CD8-positive, alpha-beta memory T cell (primary cell): ENCODE results near the gene COQ9. TPM values are rescaled to one million over a fixed set of nuclear protein-coding genes. Genes with fewer than 3 reads are reported as not detected.

Experiments used
- CTCF ChIA-PET: fragments of 350-600 bp; sonication (Branson Sonifier 250); formaldehyde crosslinking; loops from one replicate; lab custom pipeline; 2021; ENCODE audit warnings: antibody characterized with exemption; lab: Charles Lee
- POLR2A ChIA-PET: fragments of 350-600 bp; sonication (Branson Sonifier 250); formaldehyde crosslinking; loops from one replicate; lab custom pipeline; 2021; ENCODE audit warnings: antibody characterized with exemption; lab: Charles Lee
- DNase-seq, 5 donors: peaks; one replicate each; pipeline versions ENCODE4 v3.0.0 to v3.0.0-alpha.2; 2020 to 2022; ENCODE audit warnings: mixed read lengths in 1 of 5
- H3K27ac ChIP-seq: one replicate; pipeline ENCODE4 v1.7.0; 2013; ENCODE audit warnings: low read depth, mild to moderate bottlenecking, low read length, moderate library complexity
- H3K27me3 ChIP-seq: 2 replicates; pipeline ENCODE4 v1.7.0; 2013; ENCODE audit warnings: low read length, mild to moderate bottlenecking; ENCODE audit not compliant: insufficient read depth, poor library complexity, severe bottlenecking
- H3K36me3 ChIP-seq: 2 replicates; pipeline ENCODE4 v1.7.0; 2013; ENCODE audit warnings: mild to moderate bottlenecking, low read length, moderate library complexity; ENCODE audit not compliant: insufficient read depth
- H3K4me1 ChIP-seq: 2 replicates; pipeline ENCODE4 v1.7.0; 2013; ENCODE audit warnings: mild to moderate bottlenecking, low read length, moderate library complexity; ENCODE audit not compliant: insufficient read depth
- H3K4me3 ChIP-seq: 2 replicates; pipeline ENCODE4 v1.7.0; 2013; ENCODE audit warnings: mild to moderate bottlenecking, low read length
- H3K9me3 ChIP-seq: 2 replicates; pipeline ENCODE4 v1.7.0; 2013; ENCODE audit warnings: mild to moderate bottlenecking, low read length
- H3K27ac Mint-ChIP-seq, 8 donors: one replicate each; pipeline ENCODE4 v1.8.0; 2020 to 2021; ENCODE audit warnings: mixed read lengths in 8 of 8, mild to moderate bottlenecking in 6 of 8, inconsistent platforms in 3 of 8, moderate library complexity in 3 of 8
- H3K27me3 Mint-ChIP-seq, 2 donors: one replicate each; pipeline ENCODE4 v1.8.0; 2020 to 2021; ENCODE audit warnings: mixed read lengths in 2 of 2, mild to moderate bottlenecking in 1 of 2, moderate library complexity in 1 of 2
- H3K36me3 Mint-ChIP-seq, 3 donors: one replicate each; pipeline ENCODE4 v1.8.0; 2020 to 2021; ENCODE audit warnings: mixed read lengths in 3 of 3, inconsistent platforms in 1 of 3, mild to moderate bottlenecking in 1 of 3
- H3K4me1 Mint-ChIP-seq, 3 donors: one replicate each; pipeline ENCODE4 v1.8.0; 2020 to 2021; ENCODE audit warnings: mixed read lengths in 3 of 3, inconsistent platforms in 1 of 3, mild to moderate bottlenecking in 1 of 3
- H3K4me3 Mint-ChIP-seq, 7 donors: one replicate each; pipeline ENCODE4 v1.8.0; 2020 to 2021; ENCODE audit warnings: mixed read lengths in 7 of 7, mild to moderate bottlenecking in 6 of 7, moderate library complexity in 4 of 7, inconsistent platforms in 2 of 7
- H3K9me3 Mint-ChIP-seq, 5 donors: one replicate each; pipeline ENCODE4 v1.8.0; 2020 to 2022; ENCODE audit warnings: mixed read lengths in 5 of 5, mild to moderate bottlenecking in 3 of 5, moderate library complexity in 2 of 5, inconsistent platforms in 1 of 5
- polyA plus RNA-seq: library from polyadenylated mRNA; unstranded; fragments of 300-500 nt; fragmentation: Illumina TruSeq; gene quantifications from one replicate; pipeline ENCODE4 v1.2.3, GENCODE V29; 2021
- total RNA-seq, 2 experiments: library from RNA; stranded (reverse); gene quantifications; one replicate each; pipeline ENCODE4 v1.2.3, GENCODE V29; 2021

The COQ9 gene
- total and polyA plus RNA-seq, 3 experiments from 2014 or later: 28.4 to 51.9 (median 50.5) TPM

DNA sequence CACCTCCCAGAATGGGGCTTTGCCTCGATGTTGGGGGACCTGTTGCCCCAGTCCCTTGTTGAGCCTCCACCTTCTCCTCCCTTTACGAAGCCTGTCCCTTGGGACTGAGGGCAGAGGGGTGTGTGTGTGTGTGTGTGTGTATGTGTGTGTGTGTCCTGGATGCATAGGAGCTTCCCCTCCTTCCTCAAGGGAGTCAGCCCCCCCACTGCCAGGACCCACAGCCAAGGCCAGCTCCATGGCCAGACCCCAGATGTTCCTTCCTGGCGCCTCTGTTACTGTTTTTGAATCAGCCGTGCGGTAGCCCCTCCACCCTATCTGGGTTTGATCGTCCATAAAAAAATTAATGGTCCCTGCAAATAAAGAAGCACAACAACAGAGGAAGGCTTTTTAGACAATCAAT is 56.7 kb downstream of the COQ9 start:
- H3K9me3 Mint-ChIP-seq: no peaks in the 10 kb centered on the region
- no peak overlapping the region for H3K4me3 Mint-ChIP-seq
- H3K27ac ChIP-seq: no peak overlapping the region
- ChIA-PET CTCF (interaction anchor here (1.6 kb wide), 1 partner anchor 16 kb away, joined by 3 read pairs; no protein-coding TSS in a partner anchor), POLR2A (interaction anchor here (0.7 kb wide), 1 partner anchor 56 kb away, joined by 6 read pairs; no protein-coding TSS in a partner anchor)
- H3K4me3 ChIP-seq: no peak overlapping the region
- H3K4me1 ChIP-seq: peaks cover 8% of the 10 kb centered on the region
- no peaks in the 10 kb centered on the region for H3K9me3 ChIP-seq
- no peaks in the 10 kb centered on the region for H3K36me3 ChIP-seq
- no peaks in the 10 kb centered on the region for H3K36me3 Mint-ChIP-seq
- H3K27me3 ChIP-seq: no peaks in the 10 kb centered on the region
- H3K27ac Mint-ChIP-seq: no peak overlapping the region
- no peak for DNase-seq
- peaks cover 5 to 10% (median 6%) of the 10 kb centered on the region in 3 donors for H3K4me1 Mint-ChIP-seq
- H3K27me3 Mint-ChIP-seq: peaks cover 0 to 7% of the 10 kb centered on the region in 2 donors

DNA sequence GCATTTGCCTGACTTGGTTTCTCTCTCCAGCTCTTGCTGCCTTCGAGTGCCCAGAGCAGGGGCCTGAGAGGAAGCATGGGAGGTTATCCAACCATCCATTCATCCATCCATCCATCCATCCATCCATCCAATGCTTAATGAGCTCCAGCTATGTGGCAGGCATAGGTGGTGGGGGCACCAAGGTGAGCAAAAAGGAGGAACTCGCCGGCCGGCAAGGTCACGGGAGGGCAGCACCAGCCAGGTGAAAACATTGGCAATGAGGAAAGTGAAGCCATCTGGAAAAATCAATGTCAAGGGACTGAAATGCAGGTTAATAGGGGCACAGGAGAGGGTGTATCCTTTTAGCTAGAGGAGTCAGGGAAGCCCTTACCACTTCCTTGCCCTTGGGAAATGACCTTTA is 57.2 kb downstream of the COQ9 start:
- H3K36me3 Mint-ChIP-seq: no peaks in the 10 kb centered on the region
- Histone ChIP-seq H3K36me3 (no peaks in the 10 kb centered on the region), H3K4me1 (peaks cover 8% of the 10 kb centered on the region), H3K4me3 (no peak overlapping the region), H3K27me3 (no peaks in the 10 kb centered on the region), H3K27ac (no peak overlapping the region), H3K9me3 (no peaks in the 10 kb centered on the region)
- no peak for DNase-seq
- H3K4me1 Mint-ChIP-seq: peaks cover 5 to 10% (median 6%) of the 10 kb centered on the region in 3 donors
- CTCF ChIA-PET: interaction anchor here (1.6 kb wide), 1 partner anchor 15 kb away, joined by 3 read pairs; no protein-coding TSS in a partner anchor
- POLR2A ChIA-PET: interaction anchor here (0.7 kb wide), 1 partner anchor 56 kb away, joined by 6 read pairs; no protein-coding TSS in a partner anchor
- H3K9me3 Mint-ChIP-seq: no peaks in the 10 kb centered on the region
- H3K27ac Mint-ChIP-seq: no peak overlapping the region
- H3K4me3 Mint-ChIP-seq: no peak overlapping the region
- H3K27me3 Mint-ChIP-seq: peaks cover 0 to 11% of the 10 kb centered on the region in 2 donors

DNA sequence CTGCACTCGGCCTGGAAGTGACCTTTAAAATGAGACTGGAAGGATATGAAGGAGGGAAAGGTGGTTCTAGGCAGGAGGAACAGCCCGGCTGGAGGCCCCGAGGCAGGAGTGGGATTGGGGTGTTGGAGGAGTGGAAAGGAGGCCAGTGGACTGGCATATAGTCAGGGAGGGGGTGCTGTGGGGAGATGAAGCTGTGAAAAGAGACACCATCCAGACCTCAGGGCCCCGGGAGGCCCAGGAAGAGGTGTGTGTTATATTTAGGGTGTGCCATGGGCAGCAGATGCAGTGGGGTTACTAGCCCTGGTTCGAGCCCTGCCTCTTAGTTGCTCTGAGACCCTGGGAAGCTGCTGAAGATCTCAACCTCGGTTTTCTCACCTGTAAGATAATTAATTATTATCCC is 57.9 kb downstream of the COQ9 start:
- Histone ChIP-seq H3K36me3 (no peaks in the 10 kb centered on the region), H3K9me3 (no peaks in the 10 kb centered on the region), H3K4me1 (peaks cover 8% of the 10 kb centered on the region), H3K27ac (no peak overlapping the region), H3K4me3 (no peak overlapping the region), H3K27me3 (no peaks in the 10 kb centered on the region)
- Mint-ChIP-seq H3K36me3 (no peaks in the 10 kb centered on the region), H3K9me3 (no peaks in the 10 kb centered on the region), H3K27ac (no peak overlapping the region), H3K4me1 (peaks cover 5 to 10% (median 6%) of the 10 kb centered on the region in 3 donors), H3K4me3 (no peak overlapping the region), H3K27me3 (peaks cover 0 to 11% of the 10 kb centered on the region in 2 donors)
- DNase-seq: no peak
- CTCF ChIA-PET: interaction anchor here (0.6 to 1.6 kb wide), 2 partner anchors 15 to 86 kb away, joined by 3 read pairs; no protein-coding TSS in a partner anchor
- POLR2A ChIA-PET: no interaction called here

DNA sequence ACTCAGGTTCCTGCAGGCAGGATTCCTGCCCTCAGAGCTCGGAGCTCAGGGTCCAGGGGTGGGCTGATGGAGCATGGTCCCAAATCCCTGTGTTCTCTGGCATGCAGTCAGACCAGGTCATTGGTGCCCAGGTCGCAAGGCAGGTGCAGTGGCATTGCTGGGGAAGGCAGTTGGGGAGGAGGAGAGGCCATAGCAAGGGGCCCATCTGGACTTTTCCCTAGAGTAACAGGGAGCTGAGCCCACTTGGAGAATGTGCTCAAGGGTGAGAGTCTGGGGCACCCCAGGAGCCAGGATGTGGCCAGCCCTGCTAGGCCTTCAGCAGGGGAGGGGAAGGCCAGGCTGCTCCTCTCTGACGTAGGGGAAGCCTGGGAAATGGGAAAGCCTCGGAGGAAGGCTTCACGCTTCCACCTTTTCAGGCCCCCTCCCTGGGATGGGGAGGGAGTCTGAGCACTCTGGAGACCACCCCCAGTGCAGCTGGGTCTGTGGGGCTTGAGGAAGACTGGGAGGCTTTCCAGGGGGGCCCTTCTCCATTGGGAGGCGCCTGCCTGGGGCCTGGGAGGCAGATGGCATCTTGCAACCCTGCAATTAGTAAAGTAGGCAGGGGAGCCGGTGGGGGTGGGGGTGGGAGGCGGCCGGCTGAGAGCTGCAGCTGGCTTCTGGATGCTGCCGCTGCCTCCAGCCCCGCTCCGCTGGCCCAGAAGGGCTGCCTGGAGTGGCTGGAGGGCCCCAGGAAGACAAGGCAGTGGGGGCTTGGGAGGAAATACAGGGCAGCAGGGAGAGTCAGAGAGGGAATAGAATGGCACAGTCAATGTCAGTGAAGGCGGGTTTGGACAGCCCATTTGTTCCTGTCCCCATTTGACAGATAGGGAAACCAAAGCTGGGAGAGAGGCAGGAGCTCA is 60.1 kb downstream of the COQ9 start:
- H3K36me3 Mint-ChIP-seq: peaks cover 0 to 8% (median 4%) of the 10 kb centered on the region in 3 donors
- no peaks in the 10 kb centered on the region for H3K4me1 Mint-ChIP-seq
- ChIA-PET CTCF (no interaction called here), POLR2A (interaction anchor here (0.6 to 1.2 kb wide), 2 partner anchors 462 to 1007 kb away, joined by 4 to 5 read pairs; no protein-coding TSS in a partner anchor)
- Histone ChIP-seq H3K27me3 (no peaks in the 10 kb centered on the region), H3K36me3 (no peaks in the 10 kb centered on the region), H3K4me1 (no peaks in the 10 kb centered on the region), H3K9me3 (no peaks in the 10 kb centered on the region), H3K4me3 (no peak overlapping the region), H3K27ac (no peak overlapping the region)
- H3K27ac Mint-ChIP-seq: no peak overlapping the region
- no peaks in the 10 kb centered on the region for H3K9me3 Mint-ChIP-seq
- peaks cover 0 to 11% of the 10 kb centered on the region in 2 donors for H3K27me3 Mint-ChIP-seq
- DNase-seq: no peak
- H3K4me3 Mint-ChIP-seq: no peak overlapping the region

DNA sequence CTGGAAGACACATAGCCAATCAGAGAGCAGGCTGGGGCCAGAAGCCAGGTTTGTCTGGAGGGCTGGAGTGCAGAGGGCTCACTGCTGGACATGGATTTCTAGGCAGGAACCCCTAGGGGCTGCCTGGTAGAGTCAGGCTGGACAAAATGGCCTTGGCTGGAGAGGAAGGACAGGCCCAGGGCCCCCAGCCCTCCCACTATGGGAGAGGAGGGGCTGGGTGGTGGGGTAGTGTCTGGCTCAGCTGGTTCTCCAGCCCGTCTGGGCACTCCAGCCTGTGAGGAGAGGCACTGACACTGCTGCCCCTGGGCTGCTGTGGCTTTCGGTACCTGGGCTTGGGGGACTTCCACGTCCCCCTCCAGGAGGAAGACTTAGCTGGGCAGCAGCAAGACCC is 60.8 kb downstream of the COQ9 start:
- Mint-ChIP-seq H3K27ac (no peak overlapping the region), H3K4me1 (no peaks in the 10 kb centered on the region), H3K9me3 (no peaks in the 10 kb centered on the region), H3K36me3 (peaks cover 0 to 12% (median 4%) of the 10 kb centered on the region in 3 donors), H3K4me3 (no peak overlapping the region), H3K27me3 (peaks cover 0 to 9% of the 10 kb centered on the region in 2 donors)
- H3K9me3 ChIP-seq: no peaks in the 10 kb centered on the region
- no peak overlapping the region for H3K27ac ChIP-seq
- H3K36me3 ChIP-seq: no peaks in the 10 kb centered on the region
- H3K27me3 ChIP-seq: no peaks in the 10 kb centered on the region
- H3K4me1 ChIP-seq: no peaks in the 10 kb centered on the region
- no peak for DNase-seq
- no peak overlapping the region for H3K4me3 ChIP-seq
- POLR2A ChIA-PET: interaction anchor here (0.6 to 1.4 kb wide), 3 partner anchors 34 to 1007 kb away, joined by 3 to 5 read pairs (median 4); partner anchors contain the start of gene ADGRG5
- CTCF ChIA-PET: no interaction called here

DNA sequence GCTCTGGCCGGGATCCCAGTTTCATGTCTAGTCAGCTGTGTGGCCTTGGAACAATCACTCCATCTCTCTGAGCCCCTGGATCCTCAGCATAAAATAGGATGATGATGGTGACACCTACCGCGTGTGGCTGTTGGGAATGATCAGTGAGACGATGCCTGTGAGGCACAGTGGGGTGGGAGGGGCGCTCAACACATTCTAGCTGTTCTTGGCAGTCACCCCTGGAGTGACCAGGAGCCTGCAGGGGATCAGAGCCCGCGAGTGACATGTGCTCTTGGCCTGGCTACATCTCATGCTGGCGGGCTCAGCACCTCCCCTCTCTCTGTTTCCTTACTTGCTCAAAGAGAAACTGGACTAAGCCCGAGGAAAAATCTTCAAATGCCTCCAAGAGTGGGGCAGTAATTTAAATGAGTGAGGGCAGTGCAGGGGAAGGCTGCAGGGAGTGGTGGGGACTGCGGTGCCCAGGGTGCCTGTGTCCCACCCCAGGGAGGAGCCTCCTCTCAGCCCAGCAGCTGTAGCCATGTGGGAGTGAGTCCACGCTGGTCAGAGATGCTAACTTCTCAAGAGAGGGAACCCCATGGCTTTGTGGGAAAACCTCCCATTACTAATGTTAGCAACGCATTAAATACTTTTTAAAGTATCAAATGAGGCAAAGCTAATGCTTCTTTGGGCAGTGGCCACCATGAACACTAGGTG is 62.1 kb downstream of the COQ9 start:
- Mint-ChIP-seq H3K36me3 (peaks cover 0 to 25% (median 5%) of the 10 kb centered on the region in 3 donors), H3K27me3 (peaks cover 0 to 9% of the 10 kb centered on the region in 2 donors), H3K9me3 (no peaks in the 10 kb centered on the region), H3K27ac (peak overlapping the region in 2 of 8 donors; percentile 36 to 84), H3K4me1 (no peaks in the 10 kb centered on the region), H3K4me3 (no peak overlapping the region)
- Histone ChIP-seq H3K36me3 (no peaks in the 10 kb centered on the region), H3K4me3 (no peak overlapping the region), H3K27ac (no peak overlapping the region), H3K27me3 (no peaks in the 10 kb centered on the region), H3K4me1 (no peaks in the 10 kb centered on the region), H3K9me3 (no peaks in the 10 kb centered on the region)
- POLR2A ChIA-PET: interaction anchor here (1.4 kb wide), 1 partner anchor 33 kb away, joined by 3 read pairs; the partner anchor contains the start of gene ADGRG5
- no peak for DNase-seq
- CTCF ChIA-PET: interaction anchor here (1.5 kb wide), 1 partner anchor 93 kb away, joined by 3 read pairs; no protein-coding TSS in a partner anchor

DNA sequence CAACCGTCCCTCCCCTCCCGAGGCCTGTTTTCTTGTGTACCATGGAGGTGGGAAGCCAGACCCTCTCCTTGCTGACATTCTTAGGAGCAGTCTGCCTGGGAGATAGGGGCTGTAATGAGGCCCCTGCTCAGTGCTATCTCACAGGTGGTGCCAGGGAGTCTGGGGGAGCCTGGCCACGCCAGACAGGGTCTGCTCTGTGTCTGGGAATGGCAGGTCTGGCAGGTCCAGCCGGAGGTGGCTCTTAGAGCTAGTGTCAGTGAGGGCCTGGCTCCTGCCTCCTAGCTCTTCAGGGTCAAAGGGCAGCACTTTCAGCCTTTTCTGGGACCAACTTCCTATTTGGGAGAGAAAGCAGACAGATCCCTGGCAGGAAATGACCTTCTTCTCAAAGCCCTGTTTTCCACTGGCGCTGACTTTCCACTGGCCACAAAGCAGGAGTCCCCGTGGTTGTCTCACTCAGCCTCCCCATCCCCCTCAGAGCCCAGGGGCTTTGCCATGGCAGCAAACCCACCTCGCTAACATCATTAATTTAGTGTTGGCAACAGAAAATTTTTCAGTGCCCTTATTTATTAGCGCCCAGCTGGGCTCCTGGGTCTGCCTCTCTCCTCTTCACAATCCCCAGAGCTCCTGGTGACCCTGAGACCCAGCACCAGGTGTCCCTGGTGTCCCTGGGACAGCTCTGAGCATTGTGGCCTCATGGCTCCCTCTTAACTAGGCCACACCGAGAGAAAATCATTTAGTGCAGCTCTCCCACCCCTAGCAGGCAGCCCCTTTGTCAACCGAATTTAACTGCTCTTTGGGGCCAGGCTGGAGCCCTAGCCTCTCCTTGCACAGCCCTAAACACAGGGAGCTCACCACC is 63.0 kb downstream of the COQ9 start:
- H3K27ac Mint-ChIP-seq: no peak overlapping the region
- H3K36me3 ChIP-seq: no peaks in the 10 kb centered on the region
- ChIA-PET POLR2A (no interaction called here), CTCF (interaction anchor here (1.5 to 1.7 kb wide), 2 partner anchors 10 to 94 kb away, joined by 3 to 9 read pairs; no protein-coding TSS in a partner anchor)
- H3K4me1 Mint-ChIP-seq: no peaks in the 10 kb centered on the region
- no peak for DNase-seq
- H3K27me3 ChIP-seq: no peaks in the 10 kb centered on the region
- peaks cover 0 to 6% of the 10 kb centered on the region in 2 donors for H3K27me3 Mint-ChIP-seq
- H3K9me3 ChIP-seq: no peaks in the 10 kb centered on the region
- H3K36me3 Mint-ChIP-seq: peaks cover 0 to 31% (median 6%) of the 10 kb centered on the region in 3 donors
- H3K4me3 ChIP-seq: no peak overlapping the region
- no peak overlapping the region for H3K27ac ChIP-seq
- H3K4me3 Mint-ChIP-seq: no peak overlapping the region
- H3K4me1 ChIP-seq: no peaks in the 10 kb centered on the region
- H3K9me3 Mint-ChIP-seq: no peaks in the 10 kb centered on the region
